Urinary bladder (tissue), 4 donors: Measurements from ENCODE around the gene TMEM145. TPM values are rescaled to one million over a fixed set of nuclear protein-coding genes. Genes with fewer than 3 reads are reported as not detected.

Experiments
- DNase-seq: peaks from one replicate; pipeline ENCODE4 v3.0.0-alpha.2; 2015; ENCODE audit errors: extremely low spot score
- H3K27ac ChIP-seq: one replicate; pipeline ENCODE4 v1.5.1; 2013; ENCODE audit warnings: low read depth, mild to moderate bottlenecking, moderate library complexity
- H3K36me3 ChIP-seq: one replicate; pipeline ENCODE4 v1.6.1; 2013; ENCODE audit warnings: mild to moderate bottlenecking, moderate library complexity; ENCODE audit not compliant: insufficient read depth
- H3K4me1 ChIP-seq: one replicate; pipeline ENCODE4 v1.6.1; 2013; ENCODE audit warnings: mild to moderate bottlenecking, moderate library complexity; ENCODE audit not compliant: insufficient read depth
- H3K4me3 ChIP-seq: one replicate; pipeline ENCODE4 v1.5.1; 2013; ENCODE audit warnings: low read depth, low read length
- WGBS: extraction: QIAGEN DNeasy Blood & Tissue Kit; methylation state at CpG from one replicate; pipeline ENCODE4 v1.1.7; 2013; 5-methylcytosine and 5-hydroxymethylcytosine counted together
- polyA plus RNA-seq: library from polyadenylated mRNA; stranded (reverse); fragments of 200-250 nt; gene quantifications from one replicate; pipeline ENCODE4 v1.2.3, GENCODE V29; 2013
- total RNA-seq: library from RNA; depleted of rRNA; stranded (reverse); fragments of >200 nt; gene quantifications from one replicate; pipeline ENCODE4 v1.2.3, GENCODE V29; 2014
- donor health status: healthy with polysubstance abuse.
- donor health status: healthy.

TMEM145 gene
- total and polyA plus RNA-seq, 2 donors = 0.94 TPM; not detected in 1

- H3K4me3 ChIP-seq = peak overlapping the region; percentile 65
- WGBS = 2% methylated on average over 25 of the region's 25 CpGs
- DNase-seq = no peak
- peaks cover 3% of the 10 kb centered on the region for H3K4me1 ChIP-seq
- H3K36me3 ChIP-seq = no peaks in the 10 kb centered on the region
- peak overlapping the region; percentile 91 for H3K27ac ChIP-seq
These were observed 31.8 kb upstream of the TMEM145 start for GRCh38 chr19:42281146-42281826.

- no peak for DNase-seq
- Histone ChIP-seq H3K4me1 (peaks cover 3% of the 10 kb centered on the region), H3K36me3 (no peaks in the 10 kb centered on the region), H3K4me3 (no peak overlapping the region), H3K27ac (peak overlapping the region; percentile 91)
- 24% methylated on average over 7 of the region's 7 CpGs for WGBS
These were observed 31.0 kb upstream of the TMEM145 start for GRCh38 chr19:42281827-42282762.

- H3K36me3 ChIP-seq = peaks cover 1% of the 10 kb centered on the region
- DNase-seq = no peak
- peak overlapping the region; percentile 93 for H3K27ac ChIP-seq
- WGBS = 46% methylated on average over 4 of the region's 4 CpGs
- H3K4me3 ChIP-seq = no peak overlapping the region
- H3K4me1 ChIP-seq = peaks cover 3% of the 10 kb centered on the region
These were observed 30.3 kb upstream of the TMEM145 start for GRCh38 chr19:42282819-42283187.

- peak overlapping the region; percentile 74 for H3K4me3 ChIP-seq
- peaks cover 4% of the 10 kb centered on the region for H3K36me3 ChIP-seq
- H3K4me1 ChIP-seq = peaks cover 3% of the 10 kb centered on the region
- DNase-seq = peak; percentile 89
- H3K27ac ChIP-seq = peak overlapping the region; percentile 93
- 2% methylated on average over 70 of the region's 74 CpGs for WGBS
These were observed 29.7 kb upstream of the TMEM145 start for GRCh38 chr19:42283188-42284065.

GRCh38 chr19:42284066-42284501, 29.0 kb upstream of the TMEM145 start:
- under 1% methylated on average over 75 of the region's 76 CpGs for WGBS
- Histone ChIP-seq H3K4me1 (peaks cover 3% of the 10 kb centered on the region), H3K27ac (peak overlapping the region; percentile 93), H3K4me3 (peak overlapping the region; percentile 74), H3K36me3 (peaks cover 10% of the 10 kb centered on the region)
- no peak for DNase-seq

GRCh38 chr19:42284591-42285341, 28.3 kb upstream of the TMEM145 start:
- peaks cover 3% of the 10 kb centered on the region for H3K4me1 ChIP-seq
- H3K36me3 ChIP-seq = peaks cover 11% of the 10 kb centered on the region
- peak overlapping the region; percentile 74 for H3K4me3 ChIP-seq
- WGBS = 2% methylated on average over 41 of the region's 41 CpGs
- peak overlapping the region; percentile 59 for H3K27ac ChIP-seq
- no peak for DNase-seq

GRCh38 chr19:42285541-42285941, 27.6 kb upstream of the TMEM145 start:
- Histone ChIP-seq H3K27ac (no peak overlapping the region), H3K36me3 (peaks cover 11% of the 10 kb centered on the region), H3K4me3 (peak overlapping the region; percentile 1), H3K4me1 (peaks cover 3% of the 10 kb centered on the region)
- 20% methylated on average over 5 of the region's 5 CpGs for WGBS
- DNase-seq = no peak

GRCh38 chr19:42285988-42286348, 27.1 kb upstream of the TMEM145 start:
- no peak overlapping the region for H3K27ac ChIP-seq
- H3K4me1 ChIP-seq = peaks cover 3% of the 10 kb centered on the region
- peaks cover 11% of the 10 kb centered on the region for H3K36me3 ChIP-seq
- WGBS = 22% methylated on average over 6 of the region's 6 CpGs
- no peak for DNase-seq
- H3K4me3 ChIP-seq = no peak overlapping the region

- DNase-seq = no peak
- WGBS = 17% methylated on average over 13 of the region's 13 CpGs
- Histone ChIP-seq H3K4me1 (peaks cover 1% of the 10 kb centered on the region), H3K36me3 (peaks cover 11% of the 10 kb centered on the region), H3K4me3 (no peak overlapping the region), H3K27ac (no peak overlapping the region)
These were observed 26.6 kb upstream of the TMEM145 start for GRCh38 chr19:42286349-42287016.

GRCh38 chr19:42287017-42287826, 25.9 kb upstream of the TMEM145 start:
- no peak overlapping the region for H3K4me3 ChIP-seq
- H3K4me1 ChIP-seq = no peaks in the 10 kb centered on the region
- 90% methylated on average over 30 of the region's 30 CpGs for WGBS
- no peak overlapping the region for H3K27ac ChIP-seq
- H3K36me3 ChIP-seq = peaks cover 11% of the 10 kb centered on the region
- no peak for DNase-seq

- peaks cover 13% of the 10 kb centered on the region for H3K36me3 ChIP-seq
These were observed 25.3 kb upstream of the TMEM145 start for GRCh38 chr19:42287827-42288107.

GRCh38 chr19:42288387-42288786, 24.7 kb upstream of the TMEM145 start:
- H3K4me3 ChIP-seq = no peak overlapping the region
- H3K4me1 ChIP-seq = no peaks in the 10 kb centered on the region
- 84% methylated on average over 4 of the region's 4 CpGs for WGBS
- DNase-seq = no peak
- H3K27ac ChIP-seq = no peak overlapping the region
- peaks cover 13% of the 10 kb centered on the region for H3K36me3 ChIP-seq

More at GRCh38 chr19:42287827-42288107, 25.3 kb upstream of the TMEM145 start:
- no peak overlapping the region for H3K4me3 ChIP-seq
- H3K4me1 ChIP-seq = no peaks in the 10 kb centered on the region
- H3K27ac ChIP-seq = no peak overlapping the region
- no peak for DNase-seq
- 86% methylated on average over 10 of the region's 10 CpGs for WGBS
